NCI-H69 (cell line): ENCODE measurements around the gene ISY1.
A peak's percentile ranks its signal among the peaks of the same experiment; 100 is the strongest.
"Not testable (repeated sequence)": the region's sequence is repeated elsewhere in the genome, so short reads cannot be mapped to it uniquely, and the experiment has no call there.

ENCODE experiments used
- DNase-seq: peaks from one replicate; lab custom pipeline; 2025; lab: John Stamatoyannopoulos, UW

The ISY1 gene

DNA sequence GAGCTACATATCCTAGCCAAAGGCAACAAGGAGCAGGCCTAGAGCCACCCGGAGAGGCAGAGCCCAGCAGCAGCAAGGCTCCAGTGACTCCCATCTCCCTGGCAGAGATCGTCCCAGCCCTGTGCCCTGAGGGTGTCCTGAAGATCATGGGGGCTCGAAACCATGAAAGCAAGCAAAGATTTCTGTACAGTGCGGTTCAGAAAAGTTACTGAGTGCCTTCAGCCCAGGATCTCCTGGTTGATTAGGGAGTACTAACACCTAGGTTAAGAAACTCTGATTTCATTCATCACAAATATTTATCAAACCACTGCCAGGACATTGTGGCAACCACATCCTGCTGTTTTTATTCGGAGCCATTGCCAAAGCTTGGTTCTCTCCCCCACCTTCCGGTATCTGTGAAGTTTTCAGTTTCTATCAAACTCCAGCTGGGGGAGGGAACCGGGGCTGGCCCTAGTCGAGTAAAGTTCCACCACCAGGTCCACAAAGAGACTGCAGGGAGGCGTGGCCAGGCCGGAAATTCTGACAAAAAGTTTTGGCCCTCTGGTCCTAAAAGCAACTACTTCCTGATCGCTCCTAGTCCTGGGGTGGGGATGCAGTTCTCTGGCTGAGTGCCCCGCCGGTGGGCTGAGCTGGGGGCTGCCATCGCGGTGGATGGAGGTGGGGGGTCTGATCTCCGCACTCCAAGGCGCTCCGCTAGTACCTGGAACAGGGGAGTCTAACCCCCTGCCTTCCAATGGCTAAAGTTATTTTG is 40.4 kb downstream of the ISY1 start:
- DNase-seq: peak; percentile 11

- DNase-seq: no peak
Measured at GRCh38 chr3:129119365-129120100, 41.3 kb downstream of the ISY1 start.

GRCh38 chr3:129118745-129119144 is 42.1 kb downstream of the ISY1 start:
- no peak for DNase-seq

GRCh38 chr3:129117134-129117533 is 43.7 kb downstream of the ISY1 start:
- no peak for DNase-seq

DNA sequence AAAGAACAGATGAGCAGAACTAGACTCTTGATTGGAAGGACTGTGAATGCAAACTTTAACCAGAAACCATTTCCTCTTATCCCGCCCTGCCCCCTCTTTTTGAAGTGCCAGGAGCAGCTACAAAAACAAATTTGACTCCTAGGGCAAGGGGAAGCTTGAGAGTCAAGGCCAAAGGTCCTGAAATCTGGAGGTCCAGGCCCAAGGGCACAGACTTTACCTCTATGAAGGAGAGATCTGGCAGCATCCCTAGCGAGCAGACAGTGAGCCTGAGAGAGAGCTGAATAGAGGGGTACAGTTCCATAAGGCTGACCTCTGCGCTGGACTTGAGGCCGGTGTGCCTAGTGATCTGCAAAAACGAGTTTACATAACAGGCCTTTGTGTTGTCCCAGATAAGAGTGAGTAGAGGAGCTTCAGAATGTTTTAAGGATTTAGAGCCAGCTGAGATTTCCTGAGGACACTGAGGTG is 44.3 kb downstream of the ISY1 start:
- DNase-seq: no peak

- no peak for DNase-seq
Measured at GRCh38 chr3:129114455-129114854, 46.4 kb downstream of the ISY1 start.

GRCh38 chr3:129112308-129113052 is 48.4 kb downstream of the ISY1 start:
- DNase-seq: no peak

DNA sequence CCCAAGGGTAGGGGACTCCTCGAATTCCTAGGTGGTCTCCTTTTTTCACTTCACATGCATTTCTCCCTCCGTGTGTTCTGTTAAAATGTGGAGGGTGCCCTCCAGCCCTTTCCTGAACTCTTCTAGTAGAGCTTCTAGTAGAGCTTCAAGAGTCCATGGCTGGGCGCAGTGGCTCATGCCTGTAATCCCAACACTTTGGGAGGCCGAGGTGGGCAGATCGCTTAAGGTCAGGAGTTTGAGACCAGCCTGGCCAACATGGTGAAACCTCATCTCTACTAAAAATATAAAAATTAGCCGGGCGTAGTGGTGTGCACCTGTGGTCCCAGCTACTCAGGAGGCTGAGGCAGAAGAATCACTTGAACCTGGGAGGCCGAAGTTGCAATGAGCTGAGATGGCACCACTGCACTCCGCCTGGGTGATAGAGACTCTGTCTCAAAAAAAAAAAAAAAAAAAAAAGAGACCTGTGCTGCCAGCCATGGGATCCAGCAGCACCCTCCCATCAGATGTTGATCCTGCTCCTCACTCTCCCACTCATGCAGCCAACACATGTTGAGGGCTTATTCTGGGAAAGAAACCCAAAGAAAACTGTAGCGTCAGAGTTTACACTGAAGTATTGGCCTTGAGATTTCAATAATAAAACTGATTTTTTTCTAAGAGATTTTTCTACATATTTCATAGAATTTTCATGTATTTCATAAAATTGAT is 49.6 kb downstream of the ISY1 start:
- DNase-seq: not testable (repeated sequence)

GRCh38 chr3:129107793-129108192 is 53.1 kb downstream of the ISY1 start:
- no peak for DNase-seq

DNA sequence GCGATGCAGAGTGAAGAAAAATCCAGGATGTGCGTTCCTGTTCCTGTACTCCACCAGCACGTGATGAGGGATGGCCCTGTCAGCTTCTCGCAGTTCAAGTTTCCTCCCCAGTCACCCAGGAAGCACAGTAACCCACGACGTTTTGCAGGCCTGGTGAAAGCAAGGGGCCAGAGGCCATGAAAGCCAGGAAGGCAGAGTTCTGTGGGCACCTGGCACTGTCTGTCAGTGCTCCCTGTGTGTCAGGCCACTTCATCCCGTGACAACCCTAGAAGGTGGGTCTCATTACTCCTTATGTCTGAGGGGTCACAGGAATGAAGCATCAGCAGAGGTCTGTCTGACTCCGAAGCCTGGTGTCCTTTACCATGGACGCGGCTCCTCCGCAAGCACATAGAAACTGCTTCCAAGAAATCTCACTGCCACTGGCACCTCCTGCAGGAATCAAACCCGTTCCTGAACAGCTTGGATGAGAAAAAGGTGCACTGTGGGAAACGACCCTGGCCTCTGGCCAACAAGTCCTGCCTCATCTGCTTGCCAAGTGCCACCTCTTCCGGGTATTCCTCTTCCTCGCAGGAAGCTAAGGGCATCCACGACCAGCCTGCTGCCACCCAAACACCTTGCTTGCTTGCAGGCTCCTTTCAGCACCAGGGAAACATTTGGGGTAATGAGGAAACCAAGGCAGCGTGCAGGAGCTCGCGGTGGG is 53.8 kb downstream of the ISY1 start:
- peak; percentile 35 for DNase-seq

- peak; percentile 13 for DNase-seq
Measured at GRCh38 chr3:129106320-129106719, 54.5 kb downstream of the ISY1 start.

DNA sequence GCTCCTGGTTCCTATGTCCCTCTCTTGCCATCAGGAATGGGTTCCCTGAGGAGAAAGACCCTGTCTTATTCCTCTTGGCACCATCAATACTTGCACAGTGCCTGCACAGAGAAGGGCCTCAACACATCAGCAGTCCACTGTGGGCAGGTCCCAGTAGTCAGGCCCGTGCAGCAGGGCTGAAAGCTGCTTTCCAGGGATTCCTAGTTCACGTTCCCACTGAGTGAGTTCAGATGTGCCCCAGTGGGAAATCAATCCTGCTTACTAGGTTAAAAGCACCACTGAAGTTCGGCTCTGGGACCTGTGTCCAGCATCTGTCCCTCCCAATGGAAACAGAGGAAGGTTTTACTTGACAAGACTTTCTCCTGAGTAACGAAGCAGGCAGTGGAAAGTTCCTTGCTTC is 55.0 kb downstream of the ISY1 start:
- no peak for DNase-seq

DNA sequence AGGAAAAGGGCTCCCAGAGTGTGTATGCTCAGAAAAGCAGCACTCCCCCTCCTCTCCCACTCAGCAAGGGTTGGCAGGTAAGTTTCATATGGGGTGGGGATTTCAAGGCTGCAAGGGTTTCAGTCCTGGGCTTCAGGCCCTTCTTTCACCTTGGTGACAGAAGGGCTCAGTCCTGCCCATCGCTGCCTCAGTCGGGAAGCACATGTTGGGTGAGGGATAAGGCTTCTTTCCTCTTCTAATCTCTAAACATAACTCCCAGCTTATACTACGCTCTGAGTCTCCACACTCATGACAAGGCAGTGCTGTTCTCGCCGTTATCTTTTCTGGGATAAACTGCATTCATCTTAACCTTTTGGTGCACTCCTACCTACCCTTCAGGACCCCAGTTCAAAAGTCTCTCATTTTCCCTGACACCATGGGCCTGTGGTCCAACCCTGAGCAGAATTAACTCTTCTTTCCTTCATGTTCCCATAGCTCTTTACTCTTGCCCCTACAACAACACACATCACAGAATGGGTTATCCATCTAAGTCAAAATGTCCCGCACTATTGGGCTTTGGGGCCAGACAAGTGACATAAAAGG is 56.3 kb downstream of the ISY1 start:
- no peak for DNase-seq

DNA sequence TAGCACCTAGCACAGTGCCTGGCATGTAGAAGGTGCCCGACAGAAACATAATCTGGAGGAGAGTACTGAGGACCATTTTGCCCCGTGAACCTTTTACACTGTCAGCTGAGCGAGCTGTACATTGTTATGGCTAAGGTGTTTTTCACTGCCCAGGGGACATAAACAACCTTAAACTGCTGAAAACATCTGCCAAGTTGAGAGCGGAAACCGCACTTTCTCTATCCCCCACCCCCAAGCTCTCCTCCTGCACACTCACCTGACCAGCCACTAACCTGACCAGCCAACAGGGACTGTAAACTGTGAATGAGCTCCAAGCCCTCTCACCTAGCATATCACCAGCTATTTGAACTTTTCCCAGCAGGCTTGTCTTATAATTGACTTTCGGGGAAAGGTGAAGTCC is 56.8 kb downstream of the ISY1 start:
- no peak for DNase-seq

DNA sequence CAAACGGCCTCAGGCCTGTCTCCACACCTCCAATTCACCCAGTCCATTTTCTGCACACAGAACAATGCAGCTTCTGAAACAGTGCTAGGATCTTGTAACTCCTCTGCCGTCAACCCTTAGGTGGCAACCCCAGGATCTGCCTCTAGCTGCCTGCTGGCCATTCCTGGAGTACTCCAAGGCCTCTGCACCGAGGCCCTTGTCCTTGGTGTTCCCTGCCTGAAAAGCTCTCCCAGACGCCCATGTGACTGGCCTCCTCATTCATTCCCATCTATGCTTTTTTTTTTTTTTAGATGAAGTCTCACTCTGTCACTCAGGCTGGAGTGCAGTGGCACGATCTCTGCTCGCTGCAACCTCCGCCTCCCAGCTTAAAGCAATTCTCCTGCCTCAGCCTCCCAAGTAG is 57.6 kb downstream of the ISY1 start:
- DNase-seq: no peak

- no peak for DNase-seq
Measured at GRCh38 chr3:129101370-129102138, 59.3 kb downstream of the ISY1 start.

- no peak for DNase-seq
Measured at GRCh38 chr3:129100274-129100673, 60.6 kb downstream of the ISY1 start.

- DNase-seq: no peak
Measured at GRCh38 chr3:129095285-129095684, 65.6 kb downstream of the ISY1 start.

GRCh38 chr3:129088312-129088711 is 72.6 kb downstream of the ISY1 start:
- DNase-seq: not testable (repeated sequence)

DNA sequence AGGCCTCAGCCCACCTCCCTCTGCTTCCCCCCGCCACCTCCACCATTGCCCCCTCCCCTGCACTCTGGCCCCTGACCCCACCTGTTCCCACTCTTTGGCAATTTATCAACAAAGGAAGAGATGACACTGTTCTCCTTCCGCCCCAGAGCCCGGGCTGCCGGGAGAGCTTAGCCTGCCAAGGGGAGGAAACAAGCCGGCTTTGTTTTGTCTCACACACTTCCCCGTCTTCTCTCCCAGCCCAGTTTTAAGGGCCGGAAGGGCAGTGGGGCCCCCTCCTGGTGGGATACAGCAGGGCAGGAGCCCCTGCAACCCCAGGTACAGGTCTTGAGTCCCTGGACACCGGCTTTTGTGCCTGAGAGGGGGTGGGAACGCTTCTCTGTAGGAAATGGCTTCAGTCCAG is 73.0 kb downstream of the ISY1 start:
- peak; percentile 53 for DNase-seq
